ENCODE data around the gene ZSWIM3.

Gene ZSWIM3

DNA sequence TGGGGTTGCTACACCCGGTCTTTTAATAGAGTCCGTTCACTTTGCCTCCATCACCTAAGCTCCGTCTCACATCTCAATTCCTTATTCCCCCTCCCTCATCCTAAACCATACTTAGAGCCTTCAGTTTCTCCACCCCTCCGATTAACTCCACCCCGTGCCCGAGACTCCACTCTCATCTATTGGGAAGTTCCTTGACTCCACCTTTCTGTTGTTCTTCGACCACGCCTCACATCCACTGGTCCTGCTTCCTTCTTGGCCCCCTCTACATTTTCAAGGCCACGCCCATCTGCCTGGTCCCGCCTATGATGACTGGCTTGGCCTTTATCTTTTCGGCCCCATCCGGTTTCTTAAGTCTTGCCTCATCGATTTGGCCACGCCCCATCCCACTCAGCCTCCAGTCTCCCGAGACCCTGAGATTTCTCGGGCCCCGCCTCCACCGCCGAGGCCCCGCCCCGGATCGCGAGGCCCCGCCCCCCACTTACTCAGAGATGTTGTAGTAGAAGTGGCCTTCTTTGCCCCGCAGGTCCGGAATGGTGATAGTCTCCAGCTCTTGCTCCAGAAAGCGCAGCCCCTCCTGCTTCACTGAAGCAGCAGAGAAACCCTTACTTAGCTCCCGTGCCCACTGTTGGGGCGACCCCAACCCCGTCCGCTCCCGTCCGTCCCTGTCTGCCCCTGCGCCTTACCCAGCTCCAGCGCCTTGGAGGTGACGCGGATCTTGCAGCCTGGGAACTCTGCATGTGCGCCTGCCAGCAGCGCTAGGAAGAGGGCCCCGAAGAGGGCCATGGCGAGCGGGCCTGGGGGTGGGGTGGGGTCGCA lies 53.5 kb downstream of the ZSWIM3 start:
- DNase-seq: peak; percentile 74

DNA sequence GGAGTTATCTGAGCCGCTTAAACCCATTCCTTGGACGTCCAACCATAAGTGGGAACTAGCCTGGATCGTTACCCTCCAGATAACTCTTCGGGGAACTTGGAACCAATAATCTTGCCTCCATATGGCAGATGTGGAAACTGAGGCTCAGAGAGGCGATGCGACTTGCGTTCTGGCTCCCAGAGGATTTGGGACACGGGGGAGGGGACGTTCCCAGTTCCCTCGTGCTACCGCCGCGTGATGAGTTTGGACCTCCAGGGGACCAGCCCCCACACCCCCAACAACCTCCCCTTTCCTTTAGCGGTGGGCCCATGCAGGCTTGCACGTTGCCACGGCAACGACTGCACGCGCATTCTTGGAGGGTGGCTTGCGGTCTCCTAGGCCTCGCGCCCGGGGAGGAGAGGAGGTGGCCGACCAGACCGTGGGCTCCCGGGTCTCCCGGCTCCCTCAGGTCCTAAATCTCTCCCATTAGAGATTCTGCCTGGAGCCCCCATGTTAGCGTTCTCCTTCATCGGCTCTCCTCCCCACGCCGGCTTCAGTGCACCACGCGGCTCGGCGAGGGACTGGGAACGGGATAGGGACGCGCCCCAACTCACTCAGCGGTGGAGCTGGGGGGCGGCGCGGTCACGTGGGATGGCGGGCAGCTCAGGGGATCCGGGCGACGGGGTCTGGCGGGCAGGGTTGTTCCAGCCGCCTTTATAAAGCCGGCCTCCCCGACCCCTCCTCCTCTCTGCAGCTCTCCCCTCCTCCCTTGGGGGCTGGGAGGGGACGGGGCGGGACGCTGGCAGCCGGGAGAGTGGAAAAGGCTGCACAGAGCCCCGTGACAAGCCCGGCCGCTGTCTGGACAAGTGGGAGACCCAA lies 54.3 kb downstream of the ZSWIM3 start, which contains the start of gene PLTP:
TSS of gene PLTP (minus strand) at position 670 of the 858 bp plus-strand sequence. CDS start 703 bp downstream, outside the sequence.
- peak; percentile 20 for DNase-seq

DNA sequence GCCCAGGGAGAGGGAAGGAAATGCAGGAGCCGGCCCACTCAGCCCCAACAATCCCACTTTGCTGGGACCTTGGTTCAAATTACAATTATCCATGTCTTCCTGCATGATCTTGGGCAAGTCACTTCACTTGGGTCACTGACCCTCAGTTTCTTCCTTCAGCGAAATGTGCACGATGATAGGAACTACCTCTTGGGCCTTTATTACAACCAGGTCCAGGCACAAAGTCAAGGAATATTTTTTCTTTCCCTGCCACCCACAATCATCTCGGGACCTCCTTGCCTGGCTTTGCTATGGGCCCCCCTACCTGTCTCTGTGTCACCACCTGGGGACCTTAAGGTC lies 54.9 kb downstream of the ZSWIM3 start:
- no peak for DNase-seq

DNA sequence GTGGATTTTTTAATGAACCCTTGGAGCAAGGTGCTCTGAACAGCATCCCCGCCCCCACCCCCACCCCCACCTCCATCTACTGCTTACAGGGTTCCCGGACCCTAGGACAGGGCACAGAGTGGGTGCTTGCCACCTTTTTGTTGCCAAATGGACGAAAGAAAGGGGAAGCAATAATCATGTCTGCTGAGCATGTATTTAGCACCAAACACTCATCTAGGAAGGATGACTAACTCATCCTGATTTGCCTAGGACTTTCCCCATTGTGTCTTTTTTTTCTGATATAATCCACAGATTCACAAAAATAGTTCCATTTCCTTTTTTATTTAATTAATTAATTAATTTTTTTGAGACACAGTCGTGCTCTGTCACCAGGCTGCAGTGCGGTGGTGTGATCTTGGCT lies 55.7 kb downstream of the ZSWIM3 start:
- no peak for DNase-seq

DNA sequence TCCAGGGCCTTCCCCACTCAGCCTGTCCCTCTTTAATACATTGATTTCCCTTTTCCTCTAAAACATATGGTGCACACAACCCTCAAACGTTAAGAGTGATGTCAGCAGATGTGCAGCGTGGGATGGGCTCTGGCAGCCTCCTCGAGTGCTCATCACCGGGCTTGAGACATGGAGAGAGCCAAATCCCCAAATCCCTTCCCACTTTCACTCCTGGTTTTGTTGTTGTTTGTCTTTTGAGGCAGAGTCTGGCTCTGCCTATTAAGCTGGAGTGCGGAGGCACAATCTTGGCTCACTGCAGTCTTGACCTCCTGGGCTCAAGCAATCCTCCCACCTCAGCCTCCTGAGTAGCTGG lies 60.4 kb downstream of the ZSWIM3 start:
- no peak for DNase-seq

DNA sequence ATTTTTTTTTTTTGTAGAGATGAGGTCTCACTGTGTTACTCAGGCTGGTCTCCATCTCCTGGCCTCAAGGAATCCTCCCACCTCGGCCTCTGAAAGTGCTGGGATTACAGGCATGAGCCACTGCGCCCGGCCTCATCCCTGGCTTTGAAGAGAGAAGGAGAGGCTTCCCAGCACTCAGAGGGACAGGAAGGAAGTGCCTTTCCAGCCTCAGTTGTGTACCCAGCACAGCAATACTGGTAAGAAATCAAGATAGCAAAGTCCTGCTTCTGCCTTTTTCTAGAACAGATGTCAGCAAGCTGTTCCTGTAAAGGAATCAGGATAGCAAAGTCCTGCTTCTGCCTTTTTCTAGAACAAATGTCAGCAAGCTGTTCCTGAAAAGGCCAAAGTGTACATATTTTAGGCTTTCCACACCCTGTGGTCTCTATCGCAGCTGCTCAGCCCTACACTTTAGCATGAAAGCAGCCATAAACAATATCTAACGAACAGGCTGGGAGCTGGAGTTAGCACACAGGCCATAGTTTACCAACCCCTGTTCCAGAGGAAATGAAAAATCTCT lies 60.8 kb downstream of the ZSWIM3 start:
- DNase-seq: no peak

DNA sequence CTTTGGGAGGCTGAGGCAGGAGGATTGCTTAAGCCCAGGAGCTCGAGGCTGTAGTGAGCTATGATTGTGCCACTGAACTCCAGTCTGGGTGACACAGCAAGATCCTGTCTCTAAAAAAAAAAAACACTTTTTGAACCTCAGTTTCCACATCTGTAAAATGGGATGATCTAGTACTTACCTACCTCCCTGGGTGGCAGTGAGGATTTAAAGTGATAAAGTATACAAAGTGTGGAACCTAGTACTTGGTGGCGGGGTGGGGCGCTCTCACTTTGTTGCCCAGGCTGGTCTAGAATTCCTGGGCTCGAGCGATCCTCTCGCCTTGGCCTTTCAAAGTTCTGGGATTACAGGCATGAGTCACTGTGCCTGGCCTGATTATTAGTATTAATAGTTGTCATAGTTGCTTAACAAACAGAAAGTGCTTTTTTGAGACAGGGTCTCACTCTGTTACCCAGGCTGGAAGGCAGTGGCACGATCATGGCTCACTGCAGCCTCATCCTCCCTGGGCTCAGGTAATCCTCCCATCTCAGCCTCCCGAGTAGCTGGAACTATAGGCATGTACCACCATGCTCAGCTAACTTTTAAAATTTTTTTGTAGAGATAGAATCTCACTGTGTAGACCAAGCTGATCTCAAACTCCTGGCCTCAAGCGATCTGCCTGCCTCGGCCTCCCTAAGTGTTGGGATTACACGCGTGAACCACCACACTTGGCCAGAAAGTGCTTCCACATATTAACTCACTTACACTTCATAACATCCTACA lies 61.5 kb downstream of the ZSWIM3 start:
- no peak for DNase-seq

DNA sequence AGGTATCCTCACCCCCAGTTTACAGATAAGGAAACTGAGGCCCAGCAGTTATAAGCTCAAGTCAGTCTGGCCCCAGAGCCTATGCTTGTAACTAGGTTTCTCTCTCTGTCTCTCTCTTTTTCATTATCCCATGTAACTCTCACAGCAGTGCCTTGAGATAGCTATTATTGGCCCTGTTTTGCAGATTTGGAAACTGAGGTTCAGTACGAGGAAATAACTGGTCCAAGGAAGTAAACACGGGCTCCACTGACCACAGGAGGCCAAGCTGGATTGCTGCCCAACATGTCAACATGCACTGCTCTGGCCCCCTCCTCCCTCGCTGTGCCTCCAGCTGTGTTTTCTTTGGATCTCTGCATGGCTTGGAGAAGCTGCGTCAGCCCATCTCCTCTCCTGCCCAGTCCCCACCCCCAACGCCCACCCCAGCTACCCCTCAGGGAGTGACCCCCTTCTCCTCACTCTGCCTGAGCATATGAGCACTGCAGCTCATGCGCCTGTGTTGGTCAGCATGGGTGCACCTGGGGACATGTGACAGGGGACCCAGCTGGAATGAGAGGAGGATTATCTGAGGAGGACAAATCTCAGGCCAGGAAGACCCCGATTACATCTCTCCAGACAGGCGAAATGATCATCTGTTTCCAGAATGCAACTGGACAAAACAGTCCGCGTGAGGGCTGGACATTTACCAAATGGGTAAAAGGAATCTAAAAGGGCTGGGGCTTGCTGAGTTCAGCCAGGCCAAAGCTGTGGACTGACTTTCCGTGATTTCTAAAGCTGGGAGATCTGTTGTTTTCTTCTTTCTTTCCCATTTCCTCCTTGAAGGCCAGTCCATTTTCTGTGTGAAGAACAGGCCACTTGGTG lies 62.4 kb downstream of the ZSWIM3 start:
- no peak for DNase-seq

DNA sequence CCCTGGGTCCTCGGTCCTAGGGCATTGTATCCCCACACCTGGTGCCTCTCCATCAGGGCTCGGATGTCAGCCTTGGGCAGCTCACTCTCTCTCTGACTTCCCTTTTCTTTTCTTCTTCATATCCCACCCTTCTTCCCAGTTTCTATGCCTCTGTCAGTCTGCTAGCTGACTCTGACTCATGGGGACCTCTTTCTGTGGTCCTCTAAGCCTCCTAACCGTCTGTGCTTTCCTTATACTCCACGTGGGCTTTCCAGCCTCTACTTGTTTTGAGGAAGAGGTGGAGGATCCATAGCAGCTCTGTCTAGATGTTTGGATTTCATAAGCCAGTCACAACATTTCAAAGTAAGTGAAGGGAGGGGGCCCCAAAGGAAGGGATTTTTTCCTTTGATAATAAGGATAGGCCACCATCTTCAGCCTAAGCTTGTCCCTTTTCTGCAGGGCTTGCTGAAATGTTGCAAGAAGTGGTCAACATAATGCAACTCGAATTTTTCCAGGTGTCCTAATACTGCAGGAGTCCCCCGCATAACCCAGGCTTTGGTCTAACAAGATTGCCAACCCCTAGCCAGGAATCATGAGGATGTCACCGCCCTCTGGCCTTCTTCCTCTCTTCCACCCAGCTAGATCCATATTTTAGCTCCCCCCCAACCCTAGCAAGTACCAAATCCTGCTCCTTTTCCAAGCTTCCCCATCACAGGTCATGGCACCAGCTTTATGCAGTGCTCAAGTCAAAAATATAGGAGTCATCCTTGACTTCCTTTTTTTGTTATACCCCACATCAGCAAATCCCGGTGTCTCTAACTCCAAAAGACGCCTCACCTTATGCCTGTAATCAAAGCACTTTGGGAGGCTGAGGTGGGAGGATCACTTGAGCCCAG lies 63.3 kb downstream of the ZSWIM3 start:
- no peak for DNase-seq

DNA sequence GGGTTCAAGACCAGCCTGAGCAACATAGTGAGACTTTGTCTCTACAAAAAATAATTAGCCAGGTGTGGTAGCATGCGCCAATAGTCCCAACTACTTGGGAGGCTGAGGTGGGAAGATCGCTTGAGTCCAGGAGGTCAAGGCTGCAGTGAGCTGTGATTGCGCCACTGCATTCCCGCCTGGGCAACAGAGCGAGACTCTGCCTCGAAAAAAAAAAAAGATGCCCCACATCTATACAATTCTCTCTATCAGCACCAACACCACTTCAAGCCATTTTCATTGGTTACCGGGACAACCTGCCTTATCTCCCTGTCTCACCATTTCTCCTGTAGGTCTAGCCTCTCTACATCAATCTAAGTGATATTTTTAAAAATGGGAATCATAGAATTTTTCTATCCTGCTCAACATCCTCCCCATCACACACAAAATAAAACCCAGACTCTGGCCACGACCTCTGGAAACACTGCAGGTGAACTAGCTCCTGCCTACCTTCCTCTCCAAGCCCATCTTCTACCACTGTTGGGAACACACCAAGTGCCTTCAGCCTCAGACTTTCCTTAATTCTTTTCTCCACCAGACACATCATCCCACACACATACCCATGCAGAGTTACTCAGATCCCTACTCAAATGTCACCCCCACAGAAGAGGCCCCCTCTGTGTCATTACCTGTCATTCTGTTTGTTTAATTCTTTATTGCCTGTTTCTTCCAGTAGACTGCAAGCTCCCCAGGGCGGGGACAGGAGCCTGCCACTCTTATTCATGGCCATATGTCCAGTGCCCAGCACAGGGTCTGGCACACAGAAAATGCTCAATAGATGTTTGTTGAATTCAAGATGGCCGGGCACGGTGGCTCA lies 64.1 kb downstream of the ZSWIM3 start:
- DNase-seq: no peak

DNA sequence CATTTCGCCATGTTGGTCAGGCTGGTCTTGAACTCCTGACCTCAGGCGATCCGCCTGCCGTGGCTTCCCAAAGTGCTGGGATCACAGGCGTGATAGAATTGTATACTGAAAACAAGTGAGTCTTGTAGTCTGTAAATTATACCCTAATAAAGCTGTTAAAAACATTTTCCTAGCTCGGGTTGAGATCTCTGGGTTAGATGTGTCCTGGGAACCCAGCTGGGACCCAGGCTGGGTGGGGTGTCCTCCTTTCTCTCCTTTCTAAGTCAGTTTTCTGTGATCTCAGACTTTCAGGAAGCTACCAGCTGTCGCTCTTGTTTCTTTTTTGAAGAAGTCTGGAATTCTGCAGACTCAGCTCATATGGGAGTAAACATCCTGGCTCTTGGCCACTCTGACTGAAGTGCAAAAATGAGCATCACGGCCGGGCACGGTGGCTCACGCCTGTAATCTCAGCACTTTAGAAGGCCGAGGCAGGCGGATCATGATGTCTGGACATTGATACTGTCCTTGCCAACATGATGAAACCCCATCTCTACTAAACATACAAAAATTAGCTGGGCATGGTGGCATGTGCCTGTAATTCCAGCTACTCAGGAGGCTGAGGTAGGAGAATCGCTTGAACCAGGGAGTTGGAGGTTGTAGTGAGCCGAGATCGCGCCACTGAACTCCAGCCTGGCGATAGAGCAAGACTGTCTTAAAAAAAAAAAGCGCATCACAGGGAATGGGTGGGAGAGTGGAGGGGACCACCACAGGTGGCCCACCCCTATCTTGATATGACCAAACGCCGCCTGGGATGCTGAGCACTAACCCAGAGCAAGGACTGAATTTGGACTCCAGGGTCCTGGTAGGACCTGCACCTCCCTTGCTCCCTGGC lies 67.2 kb downstream of the ZSWIM3 start:
- no peak for DNase-seq

DNA sequence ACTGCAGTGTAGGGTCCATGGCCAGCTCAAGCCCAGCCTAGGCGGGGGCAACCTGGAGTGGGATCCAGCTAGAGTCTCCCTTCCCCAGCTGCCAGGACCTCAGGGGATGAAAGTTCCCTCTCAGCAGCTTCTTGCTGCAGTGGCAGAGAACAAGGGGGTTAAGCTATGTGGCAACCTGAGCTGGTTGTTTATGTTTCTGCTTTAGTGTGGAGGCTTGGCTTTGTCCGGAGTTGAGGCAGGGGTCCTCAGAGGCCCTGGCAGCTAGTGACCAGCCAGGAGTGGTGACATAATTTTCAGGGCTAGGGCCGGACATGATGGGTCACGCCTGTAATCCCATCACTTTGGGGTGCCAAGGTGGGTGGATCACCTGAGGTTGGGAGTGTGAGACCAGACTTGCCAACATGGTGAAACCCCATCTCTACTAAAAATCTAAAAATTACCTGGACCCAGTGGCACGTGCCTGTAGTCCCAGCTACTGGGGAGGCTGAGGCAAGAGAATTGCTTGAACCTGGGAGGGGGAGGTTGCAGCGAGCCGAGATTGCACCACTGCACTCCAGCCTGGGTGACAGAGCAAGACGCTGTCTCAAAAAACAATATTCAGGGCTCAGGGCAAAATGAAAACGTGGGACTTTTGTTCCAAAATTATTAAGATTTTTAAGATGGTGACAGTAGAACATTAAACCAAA lies 68.5 kb downstream of the ZSWIM3 start:
- no peak for DNase-seq

DNA sequence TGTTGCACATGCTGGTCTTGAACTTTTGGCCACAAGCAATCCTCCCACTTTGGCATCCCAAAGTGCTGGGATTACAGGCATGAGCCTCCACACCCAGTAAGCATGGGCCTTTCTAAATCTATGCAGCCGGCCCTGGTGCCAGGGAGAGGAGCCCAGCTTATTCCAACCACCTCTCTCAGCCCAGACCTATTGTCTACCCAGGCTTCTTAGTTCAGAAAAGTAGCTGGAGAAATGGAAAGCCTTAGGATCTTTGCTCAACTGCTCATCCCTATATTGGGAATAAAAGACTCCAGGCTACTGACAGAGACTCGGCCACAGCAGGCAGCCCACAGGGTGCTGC lies 69.3 kb downstream of the ZSWIM3 start:
- no peak for DNase-seq

DNA sequence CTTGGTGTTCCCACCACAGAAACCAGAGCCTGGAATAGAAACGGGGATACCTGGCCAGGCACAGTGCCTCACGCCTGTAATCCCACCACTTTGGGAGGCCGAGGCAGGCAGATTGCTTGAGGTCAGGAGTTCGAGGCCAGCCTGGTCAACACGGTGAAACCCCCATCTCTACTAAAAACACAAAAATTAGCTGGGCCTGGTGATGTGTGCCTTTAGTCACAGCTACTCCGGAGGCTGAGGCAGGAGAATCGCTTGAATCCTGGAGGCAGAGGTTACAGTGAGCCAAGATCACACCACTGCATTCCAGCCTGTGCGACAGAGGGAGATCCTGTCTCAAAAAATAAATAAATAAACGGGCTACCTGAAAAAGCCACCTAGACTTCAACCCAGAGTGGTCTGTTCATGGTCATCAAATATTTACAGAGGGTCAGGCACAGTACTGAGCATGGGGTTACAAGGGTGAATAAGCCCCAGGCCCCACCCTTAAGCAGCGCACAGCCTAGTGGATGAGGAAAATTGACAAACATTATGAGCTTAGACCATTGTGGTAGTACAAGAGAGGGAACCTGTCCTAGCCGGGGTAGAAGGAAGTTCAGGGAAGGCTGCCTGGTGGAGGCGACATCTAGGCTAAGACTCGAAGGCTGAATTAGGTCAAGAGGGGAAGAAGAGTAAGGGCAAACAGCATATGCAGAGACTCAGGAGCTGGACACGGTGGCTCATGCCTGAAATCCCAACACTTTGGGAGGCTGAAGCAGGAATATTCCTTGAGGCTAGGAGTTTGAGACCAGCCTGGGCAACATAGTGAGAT lies 69.9 kb downstream of the ZSWIM3 start:
- DNase-seq: no peak
